ENCODE measurements around the gene TEX12. TPM values are rescaled to one million over a fixed set of nuclear protein-coding genes. Genes with fewer than 3 reads are reported as not detected.

TEX12 gene
- total and polyA plus RNA-seq, 2 experiments from 2014 or later = 1.1 TPM; not detected in 1

DNA sequence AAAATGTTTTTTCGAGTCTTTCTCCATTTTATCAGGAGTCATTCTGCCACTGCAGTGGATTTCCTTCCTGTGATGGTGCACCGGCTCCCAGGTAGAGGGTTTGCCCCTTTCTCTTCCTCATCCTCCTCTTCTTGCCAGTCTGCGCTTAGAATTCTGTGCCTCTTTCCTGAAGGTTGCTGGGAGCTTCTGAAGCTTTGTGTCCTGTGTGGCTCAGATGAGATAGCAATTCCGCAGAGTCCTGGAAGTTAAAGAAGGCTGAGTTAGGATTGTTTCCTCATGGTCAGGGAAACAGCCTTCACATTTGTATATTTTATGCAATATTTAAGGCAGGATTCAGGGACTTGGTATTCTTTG lies 8.4 kb downstream of the TEX12 start (continued):
- no peak for TF ChIP-seq STAT1 (IDR thresholded peaks at IDR 0.05; ENCODE audit: unreplicated experiment)
- no peak for TF ChIP-seq ZNF114 (CRISPR knock-in tag; IDR thresholded peaks at IDR 0.05)
- no peak for TF ChIP-seq CREB1 (CRISPR knock-in tag; IDR thresholded peaks at IDR 0.05; ENCODE audit: low read depth)
- TF ChIP-seq ZNF331 (CRISPR knock-in tag; IDR thresholded peaks at IDR 0.05; ENCODE audit: low read depth) = no peak
- TF ChIP-seq, protein P1, sequence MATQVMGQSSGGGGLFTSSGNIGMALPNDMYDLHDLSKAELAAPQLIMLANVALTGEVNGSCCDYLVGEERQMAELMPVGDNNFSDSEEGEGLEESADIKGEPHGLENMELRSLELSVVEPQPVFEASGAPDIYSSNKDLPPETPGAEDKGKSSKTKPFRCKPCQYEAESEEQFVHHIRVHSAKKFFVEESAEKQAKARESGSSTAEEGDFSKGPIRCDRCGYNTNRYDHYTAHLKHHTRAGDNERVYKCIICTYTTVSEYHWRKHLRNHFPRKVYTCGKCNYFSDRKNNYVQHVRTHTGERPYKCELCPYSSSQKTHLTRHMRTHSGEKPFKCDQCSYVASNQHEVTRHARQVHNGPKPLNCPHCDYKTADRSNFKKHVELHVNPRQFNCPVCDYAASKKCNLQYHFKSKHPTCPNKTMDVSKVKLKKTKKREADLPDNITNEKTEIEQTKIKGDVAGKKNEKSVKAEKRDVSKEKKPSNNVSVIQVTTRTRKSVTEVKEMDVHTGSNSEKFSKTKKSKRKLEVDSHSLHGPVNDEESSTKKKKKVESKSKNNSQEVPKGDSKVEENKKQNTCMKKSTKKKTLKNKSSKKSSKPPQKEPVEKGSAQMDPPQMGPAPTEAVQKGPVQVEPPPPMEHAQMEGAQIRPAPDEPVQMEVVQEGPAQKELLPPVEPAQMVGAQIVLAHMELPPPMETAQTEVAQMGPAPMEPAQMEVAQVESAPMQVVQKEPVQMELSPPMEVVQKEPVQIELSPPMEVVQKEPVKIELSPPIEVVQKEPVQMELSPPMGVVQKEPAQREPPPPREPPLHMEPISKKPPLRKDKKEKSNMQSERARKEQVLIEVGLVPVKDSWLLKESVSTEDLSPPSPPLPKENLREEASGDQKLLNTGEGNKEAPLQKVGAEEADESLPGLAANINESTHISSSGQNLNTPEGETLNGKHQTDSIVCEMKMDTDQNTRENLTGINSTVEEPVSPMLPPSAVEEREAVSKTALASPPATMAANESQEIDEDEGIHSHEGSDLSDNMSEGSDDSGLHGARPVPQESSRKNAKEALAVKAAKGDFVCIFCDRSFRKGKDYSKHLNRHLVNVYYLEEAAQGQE (IDR thresholded peaks at IDR 0.05; ENCODE audit: unreplicated experiment) = no peak

DNA sequence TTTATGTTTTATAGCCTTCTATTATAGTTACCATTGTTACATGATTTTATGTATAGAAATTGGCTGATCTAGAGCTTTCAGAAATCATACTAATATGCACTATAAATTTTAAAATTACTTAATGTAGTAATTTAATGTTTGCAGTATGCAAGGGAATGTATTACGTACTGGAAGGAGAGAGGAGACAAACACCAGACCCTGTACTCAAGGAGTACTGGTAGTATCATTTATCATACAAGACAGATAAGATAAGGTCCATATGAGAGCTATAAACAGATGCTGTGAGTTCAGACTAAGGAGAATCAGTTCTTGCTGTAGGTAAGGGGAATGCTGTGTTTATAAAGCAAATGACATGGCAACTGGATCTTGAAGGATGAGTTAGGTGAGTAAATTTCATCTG lies 8.9 kb downstream of the TEX12 start:
- Mint-ChIP-seq H3K4me3 (no peak overlapping the region), H3K27ac (no peak overlapping the region)
- TF ChIP-seq STAT1 (IDR thresholded peaks at IDR 0.05; ENCODE audit: unreplicated experiment) (no peak), NANOG (IDR thresholded peaks at IDR 0.05; ENCODE audit: borderline replicate concordance) (no peak), EZH2 (IDR thresholded peaks at IDR 0.05; ENCODE audit: low read depth, unreplicated experiment) (no peak), ZNF331 (CRISPR knock-in tag; IDR thresholded peaks at IDR 0.05; ENCODE audit: low read depth) (no peak), EZH2phosphoT487 (IDR thresholded peaks at IDR 0.05; ENCODE audit: unreplicated experiment) (no peak), CREB1 (CRISPR knock-in tag; IDR thresholded peaks at IDR 0.05; ENCODE audit: low read depth) (no peak), JUNB (IDR thresholded peaks at IDR 0.05; ENCODE audit: unreplicated experiment) (no peak)
- TF ChIP-seq, protein P1 (IDR thresholded peaks at IDR 0.05; ENCODE audit: unreplicated experiment) = no peak
- TF ChIP-seq, protein P2, sequence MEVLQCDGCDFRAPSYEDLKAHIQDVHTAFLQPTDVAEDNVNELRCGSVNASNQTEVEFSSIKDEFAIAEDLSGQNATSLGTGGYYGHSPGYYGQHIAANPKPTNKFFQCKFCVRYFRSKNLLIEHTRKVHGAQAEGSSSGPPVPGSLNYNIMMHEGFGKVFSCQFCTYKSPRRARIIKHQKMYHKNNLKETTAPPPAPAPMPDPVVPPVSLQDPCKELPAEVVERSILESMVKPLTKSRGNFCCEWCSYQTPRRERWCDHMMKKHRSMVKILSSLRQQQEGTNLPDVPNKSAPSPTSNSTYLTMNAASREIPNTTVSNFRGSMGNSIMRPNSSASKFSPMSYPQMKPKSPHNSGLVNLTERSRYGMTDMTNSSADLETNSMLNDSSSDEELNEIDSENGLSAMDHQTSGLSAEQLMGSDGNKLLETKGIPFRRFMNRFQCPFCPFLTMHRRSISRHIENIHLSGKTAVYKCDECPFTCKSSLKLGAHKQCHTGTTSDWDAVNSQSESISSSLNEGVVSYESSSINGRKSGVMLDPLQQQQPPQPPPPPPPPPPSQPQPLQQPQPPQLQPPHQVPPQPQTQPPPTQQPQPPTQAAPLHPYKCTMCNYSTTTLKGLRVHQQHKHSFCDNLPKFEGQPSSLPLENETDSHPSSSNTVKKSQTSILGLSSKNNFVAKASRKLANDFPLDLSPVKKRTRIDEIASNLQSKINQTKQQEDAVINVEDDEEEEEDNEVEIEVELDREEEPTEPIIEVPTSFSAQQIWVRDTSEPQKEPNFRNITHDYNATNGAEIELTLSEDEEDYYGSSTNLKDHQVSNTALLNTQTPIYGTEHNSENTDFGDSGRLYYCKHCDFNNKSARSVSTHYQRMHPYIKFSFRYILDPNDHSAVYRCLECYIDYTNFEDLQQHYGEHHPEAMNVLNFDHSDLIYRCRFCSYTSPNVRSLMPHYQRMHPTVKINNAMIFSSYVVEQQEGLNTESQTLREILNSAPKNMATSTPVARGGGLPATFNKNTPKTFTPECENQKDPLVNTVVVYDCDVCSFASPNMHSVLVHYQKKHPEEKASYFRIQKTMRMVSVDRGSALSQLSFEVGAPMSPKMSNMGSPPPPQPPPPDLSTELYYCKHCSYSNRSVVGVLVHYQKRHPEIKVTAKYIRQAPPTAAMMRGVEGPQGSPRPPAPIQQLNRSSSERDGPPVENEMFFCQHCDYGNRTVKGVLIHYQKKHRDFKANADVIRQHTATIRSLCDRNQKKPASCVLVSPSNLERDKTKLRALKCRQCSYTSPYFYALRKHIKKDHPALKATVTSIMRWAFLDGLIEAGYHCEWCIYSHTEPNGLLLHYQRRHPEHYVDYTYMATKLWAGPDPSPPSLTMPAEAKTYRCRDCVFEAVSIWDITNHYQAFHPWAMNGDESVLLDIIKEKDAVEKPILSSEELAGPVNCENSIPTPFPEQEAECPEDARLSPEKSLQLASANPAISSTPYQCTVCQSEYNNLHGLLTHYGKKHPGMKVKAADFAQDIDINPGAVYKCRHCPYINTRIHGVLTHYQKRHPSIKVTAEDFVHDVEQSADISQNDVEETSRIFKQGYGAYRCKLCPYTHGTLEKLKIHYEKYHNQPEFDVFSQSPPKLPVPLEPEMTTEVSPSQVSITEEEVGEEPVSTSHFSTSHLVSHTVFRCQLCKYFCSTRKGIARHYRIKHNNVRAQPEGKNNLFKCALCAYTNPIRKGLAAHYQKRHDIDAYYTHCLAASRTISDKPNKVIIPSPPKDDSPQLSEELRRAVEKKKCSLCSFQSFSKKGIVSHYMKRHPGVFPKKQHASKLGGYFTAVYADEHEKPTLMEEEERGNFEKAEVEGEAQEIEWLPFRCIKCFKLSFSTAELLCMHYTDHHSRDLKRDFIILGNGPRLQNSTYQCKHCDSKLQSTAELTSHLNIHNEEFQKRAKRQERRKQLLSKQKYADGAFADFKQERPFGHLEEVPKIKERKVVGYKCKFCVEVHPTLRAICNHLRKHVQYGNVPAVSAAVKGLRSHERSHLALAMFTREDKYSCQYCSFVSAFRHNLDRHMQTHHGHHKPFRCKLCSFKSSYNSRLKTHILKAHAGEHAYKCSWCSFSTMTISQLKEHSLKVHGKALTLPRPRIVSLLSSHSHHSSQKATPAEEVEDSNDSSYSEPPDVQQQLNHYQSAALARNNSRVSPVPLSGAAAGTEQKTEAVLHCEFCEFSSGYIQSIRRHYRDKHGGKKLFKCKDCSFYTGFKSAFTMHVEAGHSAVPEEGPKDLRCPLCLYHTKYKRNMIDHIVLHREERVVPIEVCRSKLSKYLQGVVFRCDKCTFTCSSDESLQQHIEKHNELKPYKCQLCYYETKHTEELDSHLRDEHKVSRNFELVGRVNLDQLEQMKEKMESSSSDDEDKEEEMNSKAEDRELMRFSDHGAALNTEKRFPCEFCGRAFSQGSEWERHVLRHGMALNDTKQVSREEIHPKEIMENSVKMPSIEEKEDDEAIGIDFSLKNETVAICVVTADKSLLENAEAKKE (CRISPR knock-in tag; IDR thresholded peaks at IDR 0.05) = no peak

More for the DNA sequence above, 8.9 kb downstream of the TEX12 start:
- Mint-ChIP-seq H3K36me3 (ENCODE audit: low read depth) (no peaks in the 10 kb centered on the region; the same call in 2 of the 3 replicates), H3K4me1 (no peaks in the 10 kb centered on the region; the same call in 2 of the 3 replicates), H3K27me3 (ENCODE audit: insufficient read depth, low read depth, poor library complexity) (peaks cover 4% of the 10 kb centered on the region), H3K9me3 (no peaks in the 10 kb centered on the region)
- no peak overlapping the region for H2AFZ ChIP-seq
- H3K4me1 ChIP-seq (ENCODE audit: insufficient read depth) = no peaks in the 10 kb centered on the region; the same call in 1 of the 2 replicates
- no peaks in the 10 kb centered on the region for H3K36me3 ChIP-seq (ENCODE audit: insufficient read depth)
- no peak overlapping the region for H3K4me3 ChIP-seq
- DNase-seq (ENCODE audit: low spot score) = no peak
- no peaks in the 10 kb centered on the region for H3F3A ChIP-seq (replicated peaks; ENCODE audit: low read depth)
- no peaks in the 10 kb centered on the region for H3K9me2 ChIP-seq (ENCODE audit: insufficient read depth)
- no peak for ATAC-seq
- H3K79me2 ChIP-seq (replicated peaks; ENCODE audit: insufficient read depth) = no peaks in the 10 kb centered on the region
- no peaks in the 10 kb centered on the region for H3K27me3 ChIP-seq (ENCODE audit: insufficient read depth)
- no peaks in the 10 kb centered on the region for H4K20me1 ChIP-seq (replicated peaks; ENCODE audit: insufficient read depth)
- H3K4me2 ChIP-seq = no peak overlapping the region
- no peak overlapping the region for H3K27ac ChIP-seq (ENCODE audit: low read depth)
